IPS DF 4.7 (cell line): ENCODE data around the gene NPL.

Experiments used
- DNase-seq: peaks from one replicate; pipeline ENCODE4 v3.0.0-alpha.2; 2013; ENCODE audit warnings: low spot score; ENCODE audit errors: extremely low read depth

The NPL gene

GRCh38 chr1:182862827-182863226, 73.3 kb downstream of the NPL start:
- DNase-seq, result no peak

- DNase-seq, result no peak
Measured at GRCh38 chr1:182863940-182864339, 74.4 kb downstream of the NPL start.

- no peak for DNase-seq
Measured at GRCh38 chr1:182867861-182868260, 78.3 kb downstream of the NPL start.

GRCh38 chr1:182869241-182869666, 79.7 kb downstream of the NPL start:
- no peak for DNase-seq

GRCh38 chr1:182872881-182873280, 83.3 kb downstream of the NPL start:
- DNase-seq, result no peak

- DNase-seq, result no peak
Measured at GRCh38 chr1:182875889-182876288, 86.3 kb downstream of the NPL start.

- DNase-seq, result no peak
Measured at GRCh38 chr1:182877331-182877730, 87.8 kb downstream of the NPL start.

- DNase-seq, result no peak
Measured at GRCh38 chr1:182877842-182878241, 88.3 kb downstream of the NPL start.
